GM18951 (cell line): Measurements from ENCODE around the gene DNAH3.
A peak's percentile ranks its signal among the peaks of the same experiment; 100 is the strongest.

ENCODE experiments used
- POLR2A ChIP-seq: IDR thresholded peaks from 4 replicates; pipeline ENCODE4 v1.6.1; 2011; ENCODE audit warnings: mild to moderate bottlenecking; ENCODE audit not compliant: insufficient read length, insufficient read depth; ENCODE audit errors: extremely low read depth
- in situ Hi-C: fragments of 300-500 bp; cut with MboI; formaldehyde crosslinking; loops from one replicate; pipeline ENCODE4 v1.12.0; 2022; ENCODE audit warnings: low sequenced_read_pairs, mixed read lengths, inconsistent platforms; ENCODE audit not compliant: unreplicated experiment

Gene DNAH3

GRCh38 chr16:20916289-20916688, 234.4 kb downstream of the DNAH3 start:
- no peak for TF ChIP-seq POLR2A
- in situ Hi-C loops = no loop called here

GRCh38 chr16:20911361-20911760, 239.3 kb downstream of the DNAH3 start:
- in situ Hi-C loops = no loop called here
- TF ChIP-seq POLR2A = no peak

GRCh38 chr16:20910781-20911321, 239.8 kb downstream of the DNAH3 start:
- TF ChIP-seq POLR2A = no peak
- in situ Hi-C loops = no loop called here

- no peak for TF ChIP-seq POLR2A
- in situ Hi-C loops = no loop called here
These were observed 244.0 kb downstream of the DNAH3 start for GRCh38 chr16:20906341-20907255.

GRCh38 chr16:20905576-20905975, 245.1 kb downstream of the DNAH3 start:
- in situ Hi-C loops = no loop called here
- no peak for TF ChIP-seq POLR2A

DNA sequence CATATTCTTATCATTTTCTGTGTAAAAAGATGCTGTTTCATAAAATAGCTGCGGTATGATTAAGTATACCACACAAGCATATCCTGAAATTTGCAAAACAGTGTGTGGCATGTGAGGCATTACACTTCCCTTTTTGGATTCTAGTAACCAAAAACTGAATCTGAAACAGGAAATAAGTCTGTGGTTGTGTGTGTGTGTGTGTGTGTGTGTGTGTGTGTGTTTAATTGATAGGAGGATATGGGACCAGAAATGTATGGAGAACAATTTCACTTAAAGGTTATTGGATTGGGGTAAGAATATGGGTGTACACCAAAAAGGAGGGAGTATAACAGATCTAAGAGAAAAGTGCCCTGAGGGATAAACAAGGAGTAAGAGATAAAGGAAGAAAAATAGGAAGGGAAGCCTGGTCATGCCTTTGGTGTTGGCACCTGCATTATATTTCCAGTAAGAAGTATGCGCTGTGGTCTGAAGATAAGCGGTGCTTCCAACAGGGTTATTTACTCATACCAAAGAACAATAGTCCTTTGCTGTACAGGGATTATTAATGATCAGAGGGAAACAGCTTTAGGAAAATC, 246.1 kb downstream of the DNAH3 start:
- in situ Hi-C loops = no loop called here
- no peak for TF ChIP-seq POLR2A

GRCh38 chr16:20903899-20904506, 246.6 kb downstream of the DNAH3 start:
- no peak for TF ChIP-seq POLR2A
- in situ Hi-C loops = no loop called here

DNA sequence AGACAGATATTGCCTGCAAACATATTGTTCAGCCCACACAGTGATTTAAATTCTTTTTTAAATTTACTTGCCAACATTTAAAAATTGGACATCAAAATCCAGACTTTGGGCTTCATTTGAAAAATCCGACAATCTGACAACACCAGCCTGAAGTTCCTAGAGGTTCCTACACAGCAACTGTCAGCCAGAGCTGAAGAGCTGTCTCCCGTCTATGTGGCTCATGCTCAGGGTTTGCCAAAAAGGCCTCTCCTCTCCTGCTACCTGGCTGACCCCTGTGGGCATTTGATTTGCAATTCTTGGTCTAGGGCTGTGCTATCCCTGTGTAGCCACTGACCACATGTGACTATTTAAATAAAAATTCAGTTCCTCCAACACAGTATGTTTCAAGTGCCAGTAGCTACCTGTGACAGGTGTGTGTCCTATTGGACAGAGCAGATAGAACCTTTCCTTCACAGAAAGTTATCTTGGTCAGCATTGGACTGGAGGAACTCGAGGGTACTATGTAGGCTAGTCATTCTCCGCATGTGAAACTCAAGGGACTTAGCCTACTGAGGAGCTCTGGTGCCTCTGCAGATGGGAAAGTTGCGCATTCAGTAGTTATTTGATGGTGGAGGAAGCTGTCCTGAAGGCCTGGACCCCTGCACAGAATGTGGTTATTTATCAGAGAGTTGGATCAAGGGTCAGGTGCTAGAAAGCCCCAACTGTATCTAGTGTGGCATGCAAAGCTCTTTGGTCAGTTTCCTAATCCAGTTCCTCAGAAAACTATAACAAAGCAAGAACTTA, 247.3 kb downstream of the DNAH3 start:
- in situ Hi-C loops = no loop called here
- TF ChIP-seq POLR2A = no peak

DNA sequence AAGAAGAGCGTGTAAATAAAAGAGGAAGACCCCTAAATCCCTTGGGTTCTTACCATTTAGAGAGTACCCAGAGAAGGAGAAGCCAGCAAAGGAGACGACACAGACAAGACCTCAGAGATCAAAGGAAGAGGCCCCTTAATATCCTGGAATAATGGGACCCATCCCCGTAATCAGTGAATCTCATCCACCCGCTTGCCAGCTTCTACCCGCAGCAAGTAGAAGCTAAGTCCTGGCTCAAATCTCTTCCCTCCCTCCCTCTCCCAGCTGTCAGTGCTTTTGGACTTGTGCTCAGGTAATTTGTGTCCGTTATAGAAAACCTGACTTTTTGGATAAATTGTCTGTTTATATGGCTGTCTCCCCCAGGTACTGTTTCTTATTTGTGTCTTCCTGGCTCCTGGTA, 248.2 kb downstream of the DNAH3 start:
- no peak for TF ChIP-seq POLR2A
- in situ Hi-C loops = no loop called here

DNA sequence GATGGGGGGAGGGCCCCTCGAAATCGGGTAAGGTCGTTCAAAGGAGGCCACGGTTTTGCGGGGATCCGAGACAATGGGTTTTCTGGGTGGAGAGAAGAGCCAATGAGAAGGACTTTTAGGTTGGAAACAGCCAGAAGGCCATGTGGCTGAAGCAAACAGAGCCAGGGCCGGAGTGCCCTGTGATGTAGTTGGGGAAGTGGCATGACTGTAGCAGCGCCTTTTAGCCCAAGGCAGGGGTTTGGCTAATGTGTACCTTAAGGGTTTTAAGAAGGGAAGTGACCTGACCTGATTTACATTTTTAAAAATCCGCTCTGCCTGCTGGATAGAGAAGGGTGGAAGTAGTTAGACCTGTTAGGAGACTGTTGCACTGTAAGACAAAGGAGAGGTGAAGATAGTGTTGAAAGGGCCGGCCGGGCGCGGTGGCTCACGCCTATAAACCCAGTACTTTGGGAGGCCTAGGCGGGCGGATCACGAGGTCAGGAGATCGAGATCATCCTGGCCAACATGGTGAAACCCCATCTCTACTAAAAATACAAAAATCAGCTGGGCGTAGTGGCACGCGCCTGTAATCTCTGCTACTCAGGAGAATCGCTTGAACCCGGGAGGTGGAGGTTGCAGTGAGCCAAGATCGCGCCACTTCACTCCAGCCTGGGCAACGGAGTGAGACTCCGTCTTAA, 249.1 kb downstream of the DNAH3 start:
- peak; percentile 62 for TF ChIP-seq POLR2A
- in situ Hi-C loops = no loop called here

- no peak for TF ChIP-seq POLR2A
- in situ Hi-C loops = no loop called here
These were observed 249.6 kb downstream of the DNAH3 start for GRCh38 chr16:20901068-20901435.

DNA sequence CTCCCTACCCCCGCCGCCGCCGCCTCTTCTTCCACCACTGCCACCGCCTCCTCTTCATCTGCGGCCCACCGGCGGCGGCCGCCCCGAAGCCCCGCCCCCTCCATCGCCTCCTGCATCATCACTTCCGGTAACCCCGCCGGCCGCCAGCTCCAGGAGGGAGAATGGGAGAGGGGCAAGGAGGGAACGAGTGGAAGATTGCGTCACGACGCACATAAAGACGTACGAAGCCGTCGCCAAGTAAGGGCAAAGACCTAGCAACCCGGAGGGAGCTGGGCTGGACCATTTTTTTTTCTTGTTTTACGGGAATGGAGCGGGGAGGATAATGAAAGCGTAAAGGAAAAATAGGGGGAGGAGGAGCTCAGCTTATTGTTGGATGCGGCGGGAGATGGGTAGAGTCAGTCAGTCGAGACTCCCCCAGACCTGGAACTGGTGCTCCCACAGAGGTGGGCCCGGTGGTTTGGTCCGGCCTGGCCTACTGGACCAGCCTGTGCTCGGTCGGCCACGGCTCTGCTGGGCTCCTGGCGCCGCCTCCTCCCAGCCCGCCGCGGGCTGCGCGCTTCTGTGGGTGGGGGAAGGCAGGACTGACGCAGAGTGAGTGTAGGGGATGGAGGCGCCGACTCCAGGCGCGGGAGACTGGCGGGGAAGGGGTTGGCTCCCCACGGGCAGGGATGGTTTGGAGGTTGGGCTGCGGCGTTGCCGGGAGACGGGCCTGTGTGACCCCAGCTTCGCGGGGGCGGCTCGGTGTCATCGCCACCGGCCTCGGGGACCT, 250.2 kb downstream of the DNAH3 start, which contains the start of the genes DCUN1D3 and LYRM1:
TSS of gene DCUN1D3 (minus strand) at position 60 of the 769 bp plus-strand sequence. CDS start 37,820 bp downstream, outside the sequence.
TSS of gene LYRM1 (plus strand) at position 473 of the 769 bp plus-strand sequence. CDS start 14,785 bp downstream, outside the sequence.
- peak; percentile 82 for TF ChIP-seq POLR2A
- in situ Hi-C loops = no loop called here
